ENCODE results near the gene ITSN2. TPM values are rescaled to one million over a fixed set of nuclear protein-coding genes. Genes with fewer than 3 reads are reported as not detected.

ITSN2 gene
- total and polyA plus RNA-seq, 7 donors = 12.2 to 71.7 (median 33.5) TPM

- no peaks in the 10 kb centered on the region for H3K9me3 ChIP-seq
- no peak for ATAC-seq
- DNase-seq = no peak
- TF ChIP-seq CTCF (IDR thresholded peaks at IDR 0.05) = no peak
- no peaks in the 10 kb centered on the region for H3K27me3 ChIP-seq (ENCODE audit: insufficient read depth in 3 of 3, low read length in 2 of 3)
- no peak overlapping the region for H3K4me3 ChIP-seq
- WGBS, 3 donors = 94 to 97% (median 96%) methylated on average over 12 of the region's 12 CpGs
- H3K4me1 ChIP-seq = no peaks in the 10 kb centered on the region
- peaks cover 3 to 77% of the 10 kb centered on the region in 2 donors for H3K36me3 ChIP-seq (ENCODE audit: insufficient read depth in 1 of 2, low read depth in 1 of 2)
- no peak overlapping the region for H3K27ac ChIP-seq
- intact Hi-C loops (cut with DNase I) = no loop called here
Measured at GRCh38 chr2:24204505-24204904, 155.8 kb downstream of the ITSN2 start.

- Histone ChIP-seq H3K4me1 (no peaks in the 10 kb centered on the region), H3K27me3 (ENCODE audit: insufficient read depth in 3 of 3, low read length in 2 of 3) (no peaks in the 10 kb centered on the region), H3K27ac (no peak overlapping the region), H3K4me3 (no peak overlapping the region), H3K9me3 (no peaks in the 10 kb centered on the region), H3K36me3 (ENCODE audit: insufficient read depth in 1 of 2, low read depth in 1 of 2) (peaks cover 0 to 70% of the 10 kb centered on the region in 2 donors)
- intact Hi-C loops (cut with DNase I) = no loop called here
- ATAC-seq = no peak
- 72 to 84% (median 75%) methylated on average over 5 of the region's 5 CpGs for WGBS, 3 donors
- DNase-seq = no peak
- TF ChIP-seq CTCF (IDR thresholded peaks at IDR 0.05) = no peak
Measured at GRCh38 chr2:24203787-24204150, 156.6 kb downstream of the ITSN2 start.

GRCh38 chr2:24203029-24203786, 157.1 kb downstream of the ITSN2 start:
- no peaks in the 10 kb centered on the region for H3K4me1 ChIP-seq
- H3K27ac ChIP-seq = no peak overlapping the region
- H3K4me3 ChIP-seq = no peak overlapping the region
- no peaks in the 10 kb centered on the region for H3K9me3 ChIP-seq
- no peak for DNase-seq
- peaks cover 0 to 64% of the 10 kb centered on the region in 2 donors for H3K36me3 ChIP-seq (ENCODE audit: insufficient read depth in 1 of 2, low read depth in 1 of 2)
- TF ChIP-seq CTCF (IDR thresholded peaks at IDR 0.05) = no peak
- WGBS, 3 donors = 59 to 71% (median 60%) methylated on average over 19 of the region's 19 CpGs
- intact Hi-C loops (cut with DNase I) = no loop called here
- no peaks in the 10 kb centered on the region for H3K27me3 ChIP-seq (ENCODE audit: insufficient read depth in 3 of 3, low read length in 2 of 3)
- ATAC-seq = no peak

GRCh38 chr2:24200799-24201198, 159.5 kb downstream of the ITSN2 start:
- H3K4me1 ChIP-seq = no peaks in the 10 kb centered on the region
- no peak overlapping the region for H3K4me3 ChIP-seq
- intact Hi-C loops (cut with DNase I) = no loop called here
- WGBS, 3 donors = 97 to 100% (median 98%) methylated on average over 3 of the region's 3 CpGs
- H3K36me3 ChIP-seq (ENCODE audit: insufficient read depth in 1 of 2, low read depth in 1 of 2) = peaks cover 0 to 43% of the 10 kb centered on the region in 2 donors
- no peaks in the 10 kb centered on the region for H3K27me3 ChIP-seq (ENCODE audit: insufficient read depth in 3 of 3, low read length in 2 of 3)
- ATAC-seq = no peak
- H3K9me3 ChIP-seq = no peaks in the 10 kb centered on the region
- DNase-seq = no peak
- H3K27ac ChIP-seq = no peak overlapping the region
- no peak for TF ChIP-seq CTCF (IDR thresholded peaks at IDR 0.05)
